ENCODE results near the gene IL18R1. TPM values are rescaled to one million over a fixed set of nuclear protein-coding genes. Genes with fewer than 3 reads are reported as not detected.

Gene IL18R1
- total and polyA plus RNA-seq, 4 donors: 4.8 to 12.7 (median 5.9) TPM

- DNase-seq (ENCODE audit: low spot score): no peak
- H3K9me3 ChIP-seq (ENCODE audit: control insufficient read depth in 4 of 4, low read length in 3 of 4): no peaks in the 10 kb centered on the region
- H3K4me1 ChIP-seq (ENCODE audit: control insufficient read depth in 4 of 4, insufficient read depth in 4 of 4, low read length in 3 of 4): no peaks in the 10 kb centered on the region
- H3K9ac ChIP-seq (ENCODE audit: low read depth in 1 of 2, low read length in 2 of 2): no peak overlapping the region
- WGBS: 26% methylated on average over 2 of the region's 2 CpGs
- TF ChIP-seq FOXA1 (IDR thresholded peaks at IDR 0.05) (no peak), EGR1 (IDR thresholded peaks at IDR 0.05; ENCODE audit: low read depth in 2 of 2) (no peak), GABPA (IDR thresholded peaks at IDR 0.05 in 1 of 2, conservative IDR thresholded peaks at IDR 0.05 in 1 of 2) (no peak), YY1 (IDR thresholded peaks at IDR 0.05) (no peak), TAF1 (conservative IDR thresholded peaks at IDR 0.05) (no peak), JUND (IDR thresholded peaks at IDR 0.05) (no peak), FOXA2 (IDR thresholded peaks at IDR 0.05) (no peak)
- TF ChIP-seq, protein P1, sequence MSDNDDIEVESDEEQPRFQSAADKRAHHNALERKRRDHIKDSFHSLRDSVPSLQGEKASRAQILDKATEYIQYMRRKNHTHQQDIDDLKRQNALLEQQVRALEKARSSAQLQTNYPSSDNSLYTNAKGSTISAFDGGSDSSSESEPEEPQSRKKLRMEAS (IDR thresholded peaks at IDR 0.05): no peak
- TF ChIP-seq, protein P2, sequence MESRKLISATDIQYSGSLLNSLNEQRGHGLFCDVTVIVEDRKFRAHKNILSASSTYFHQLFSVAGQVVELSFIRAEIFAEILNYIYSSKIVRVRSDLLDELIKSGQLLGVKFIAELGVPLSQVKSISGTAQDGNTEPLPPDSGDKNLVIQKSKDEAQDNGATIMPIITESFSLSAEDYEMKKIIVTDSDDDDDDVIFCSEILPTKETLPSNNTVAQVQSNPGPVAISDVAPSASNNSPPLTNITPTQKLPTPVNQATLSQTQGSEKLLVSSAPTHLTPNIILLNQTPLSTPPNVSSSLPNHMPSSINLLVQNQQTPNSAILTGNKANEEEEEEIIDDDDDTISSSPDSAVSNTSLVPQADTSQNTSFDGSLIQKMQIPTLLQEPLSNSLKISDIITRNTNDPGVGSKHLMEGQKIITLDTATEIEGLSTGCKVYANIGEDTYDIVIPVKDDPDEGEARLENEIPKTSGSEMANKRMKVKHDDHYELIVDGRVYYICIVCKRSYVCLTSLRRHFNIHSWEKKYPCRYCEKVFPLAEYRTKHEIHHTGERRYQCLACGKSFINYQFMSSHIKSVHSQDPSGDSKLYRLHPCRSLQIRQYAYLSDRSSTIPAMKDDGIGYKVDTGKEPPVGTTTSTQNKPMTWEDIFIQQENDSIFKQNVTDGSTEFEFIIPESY (IDR thresholded peaks at IDR 0.05): no peak
- H3K36me3 ChIP-seq (ENCODE audit: control insufficient read depth in 4 of 4, insufficient read depth in 3 of 4, low read depth in 1 of 4, low read length in 3 of 4): no peaks in the 10 kb centered on the region
- no peak overlapping the region for H3K27ac ChIP-seq (ENCODE audit: low read depth in 1 of 2, low read length in 2 of 2)
- H3K27me3 ChIP-seq (ENCODE audit: control insufficient read depth in 4 of 4, insufficient read depth in 4 of 4, low read length in 3 of 4): no peaks in the 10 kb centered on the region
- no peak overlapping the region for H3K4me3 ChIP-seq (ENCODE audit: low read depth in 1 of 3, low read length in 3 of 3)
These were observed 37.9 kb upstream of the IL18R1 start for GRCh38 chr2:102317715-102318114.

- TF ChIP-seq GABPA (IDR thresholded peaks at IDR 0.05 in 1 of 2, conservative IDR thresholded peaks at IDR 0.05 in 1 of 2): no peak
- TF ChIP-seq, protein P3, sequence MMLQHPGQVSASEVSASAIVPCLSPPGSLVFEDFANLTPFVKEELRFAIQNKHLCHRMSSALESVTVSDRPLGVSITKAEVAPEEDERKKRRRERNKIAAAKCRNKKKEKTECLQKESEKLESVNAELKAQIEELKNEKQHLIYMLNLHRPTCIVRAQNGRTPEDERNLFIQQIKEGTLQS (IDR thresholded peaks at IDR 0.05): no peak
- TF ChIP-seq REST (IDR thresholded peaks at IDR 0.05): no peak
- TF ChIP-seq, protein P2 (IDR thresholded peaks at IDR 0.05): no peak
- TF ChIP-seq HNF4A (conservative IDR thresholded peaks at IDR 0.05): no peak
- Histone ChIP-seq H3K27ac (ENCODE audit: low read depth in 1 of 2, low read length in 2 of 2) (no peak overlapping the region), H3K9ac (ENCODE audit: low read depth in 1 of 2, low read length in 2 of 2) (no peak overlapping the region), H3K9me3 (ENCODE audit: control insufficient read depth in 4 of 4, low read length in 3 of 4) (no peaks in the 10 kb centered on the region), H3K36me3 (ENCODE audit: control insufficient read depth in 4 of 4, insufficient read depth in 3 of 4, low read depth in 1 of 4, low read length in 3 of 4) (no peaks in the 10 kb centered on the region), H3K4me3 (ENCODE audit: low read depth in 1 of 3, low read length in 3 of 3) (no peak overlapping the region), H3K27me3 (ENCODE audit: control insufficient read depth in 4 of 4, insufficient read depth in 4 of 4, low read length in 3 of 4) (no peaks in the 10 kb centered on the region), H3K4me1 (ENCODE audit: control insufficient read depth in 4 of 4, insufficient read depth in 4 of 4, low read length in 3 of 4) (no peaks in the 10 kb centered on the region)
- no peak for DNase-seq (ENCODE audit: low spot score)
- 82% methylated on average over 2 of the region's 2 CpGs for WGBS
These were observed 37.2 kb upstream of the IL18R1 start for GRCh38 chr2:102318437-102318836.
